Activated CD4-positive, CD25-positive, alpha-beta regulatory T cell treated with anti-CD3 and anti-CD28 coated beads, Interleukin-2, amount 50 U/mL, for 16 hours (primary cell): ENCODE data around the gene IGF1R.

ENCODE experiments used
- DNase-seq: peaks from one replicate; pipeline ENCODE4 v3.0.0-alpha.2; 2020; ENCODE audit warnings: low read depth, low spot score

IGF1R gene

GRCh38 chr15:98648654-98649471, 524 bp downstream of the IGF1R start:
- DNase-seq, result no peak

DNA sequence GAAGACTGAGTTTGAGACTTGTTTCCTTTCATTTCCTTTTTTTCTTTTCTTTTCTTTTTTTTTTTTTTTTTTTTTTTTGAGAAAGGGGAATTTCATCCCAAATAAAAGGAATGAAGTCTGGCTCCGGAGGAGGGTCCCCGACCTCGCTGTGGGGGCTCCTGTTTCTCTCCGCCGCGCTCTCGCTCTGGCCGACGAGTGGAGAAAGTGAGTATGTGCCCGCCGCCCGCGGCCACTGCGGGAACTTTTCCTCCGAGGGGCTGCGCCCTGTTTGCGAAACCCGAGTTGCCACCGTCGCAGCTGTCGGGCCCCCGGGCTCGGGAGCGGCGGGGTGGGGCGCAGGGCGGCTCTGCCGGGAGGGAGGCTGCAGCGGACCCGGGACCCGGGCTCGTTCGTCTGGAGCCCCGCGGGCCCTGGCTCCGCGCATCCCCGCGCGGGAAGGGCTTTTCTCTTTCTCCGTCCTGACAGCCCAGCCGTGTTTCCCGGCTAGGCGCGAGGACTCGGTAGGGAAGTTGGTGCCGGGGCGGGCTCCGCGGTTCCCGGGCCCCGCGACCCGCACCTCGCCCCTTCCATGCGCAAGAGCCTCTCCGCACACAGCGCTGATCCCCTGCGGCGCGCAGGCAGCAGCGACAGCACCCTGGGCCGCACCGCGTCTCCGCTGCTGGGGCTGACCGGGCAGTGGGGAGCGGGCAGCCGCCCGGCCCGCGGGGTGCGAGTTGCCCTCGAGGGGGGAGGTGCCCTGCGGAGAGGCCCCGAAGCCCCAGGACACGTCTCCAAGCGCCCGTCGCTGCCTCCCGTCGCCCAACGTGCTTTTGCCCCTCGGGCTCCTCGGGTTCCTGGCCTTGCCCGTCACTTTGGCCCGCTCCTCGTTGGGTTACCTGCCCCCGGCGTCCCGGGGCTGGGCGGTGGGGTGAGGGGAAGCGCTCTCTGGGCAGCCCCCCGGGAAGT, 1.4 kb downstream of the IGF1R start:
- DNase-seq, result no peak

DNA sequence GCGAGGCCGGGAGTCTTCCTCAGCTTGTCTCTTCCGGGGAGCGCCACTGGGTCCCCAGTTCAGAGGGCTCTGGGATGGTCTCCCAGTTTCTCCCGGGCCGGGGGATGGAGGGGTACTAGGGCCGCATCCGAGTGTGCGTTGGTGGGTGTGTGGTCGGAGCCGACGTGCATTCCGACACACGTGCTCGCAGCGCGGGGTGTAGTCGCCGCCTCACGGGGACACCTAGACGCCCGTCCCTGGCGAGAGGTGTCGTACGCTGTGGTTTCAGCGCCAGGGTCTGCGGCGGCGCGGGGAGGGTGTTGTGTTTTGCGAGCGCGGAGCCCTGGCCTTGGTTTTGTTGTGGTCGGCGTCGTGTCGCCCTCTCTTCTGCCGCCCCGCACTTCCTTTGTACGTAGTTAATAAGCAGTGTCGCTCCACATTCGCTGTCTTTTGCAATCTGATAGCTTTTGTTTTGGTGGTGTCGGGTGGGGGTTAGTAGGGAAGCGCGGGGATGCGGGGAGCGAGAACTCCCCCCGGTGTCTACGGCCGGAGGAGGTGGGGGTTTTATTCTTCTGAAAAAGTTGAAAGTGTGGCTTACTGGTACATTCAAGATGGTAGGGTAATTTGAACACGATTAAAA, 2.2 kb downstream of the IGF1R start:
- DNase-seq, result no peak

DNA sequence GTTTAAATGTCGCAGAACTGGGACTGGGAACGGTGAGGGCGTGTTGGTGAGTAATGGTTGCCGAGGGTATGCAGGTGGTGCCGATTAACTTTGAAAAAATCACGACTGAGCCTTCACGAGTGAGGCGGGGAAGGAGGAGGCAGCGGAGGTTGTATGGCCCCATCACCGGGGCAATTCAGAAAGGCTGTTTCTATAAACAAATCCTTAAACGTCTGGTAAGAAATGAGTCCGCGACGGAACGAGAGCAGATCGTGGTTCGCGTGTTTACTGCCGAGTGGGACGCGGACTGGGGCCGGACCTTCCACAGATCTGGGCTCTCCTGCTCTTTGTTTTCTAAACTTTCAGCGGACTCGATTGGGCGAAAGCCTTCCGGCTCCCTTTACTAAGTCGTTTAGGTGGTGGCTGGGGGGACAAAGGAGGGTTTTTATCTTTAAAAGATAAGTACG, 2.7 kb downstream of the IGF1R start:
- no peak for DNase-seq

GRCh38 chr15:98651581-98652220, 3.4 kb downstream of the IGF1R start:
- no peak for DNase-seq

GRCh38 chr15:98653686-98654085, 5.3 kb downstream of the IGF1R start:
- no peak for DNase-seq

DNA sequence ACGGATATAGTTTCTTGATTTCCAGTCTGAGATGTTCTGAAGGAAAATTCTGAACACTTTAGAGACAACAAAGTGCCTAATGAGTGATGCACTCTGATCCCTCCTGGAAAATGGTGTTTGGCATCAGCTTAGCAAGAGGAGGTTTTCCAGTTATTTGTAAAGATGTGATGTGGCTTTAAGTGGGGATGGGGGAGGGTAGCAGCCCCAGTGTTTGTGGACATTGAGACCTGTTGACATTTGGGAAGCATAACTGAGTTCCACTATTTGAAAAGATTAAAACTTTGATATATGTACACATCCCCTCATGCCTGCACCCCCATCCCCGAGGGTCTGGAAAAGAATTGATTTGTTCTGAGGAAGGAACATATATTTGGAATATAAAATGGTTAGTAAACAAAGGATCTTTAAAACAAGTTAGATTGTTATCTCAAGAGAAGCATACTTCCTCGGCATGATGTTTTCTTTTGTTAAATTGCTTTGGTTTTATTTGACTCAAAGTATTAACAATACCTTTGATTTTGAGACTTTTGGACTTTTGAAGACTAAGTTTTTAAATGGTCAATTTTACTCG, 6.5 kb downstream of the IGF1R start:
- DNase-seq, result no peak

GRCh38 chr15:98655732-98656131, 7.4 kb downstream of the IGF1R start:
- no peak for DNase-seq

DNA sequence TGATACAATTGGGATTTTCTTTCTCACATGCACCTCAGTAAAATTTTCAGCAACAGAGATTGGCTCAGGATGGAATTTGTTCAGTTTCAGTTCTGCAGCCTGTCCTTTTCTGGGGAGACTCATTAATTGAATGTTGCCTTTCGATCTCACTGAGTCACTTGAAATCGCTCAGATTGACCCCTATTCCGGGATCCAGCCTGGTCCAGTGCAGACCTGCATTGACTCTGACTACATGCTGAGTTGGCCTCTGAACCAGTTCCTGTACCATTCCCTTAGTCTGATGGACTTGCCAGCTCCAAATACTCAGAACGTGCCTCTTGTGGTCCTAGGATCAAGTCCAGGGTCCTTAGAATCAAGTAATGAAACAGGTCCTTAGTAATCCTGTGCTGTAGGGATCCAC, 9.4 kb downstream of the IGF1R start:
- DNase-seq, result no peak

- no peak for DNase-seq
Observed at GRCh38 chr15:98658831-98659699, 10.7 kb downstream of the IGF1R start.

DNA sequence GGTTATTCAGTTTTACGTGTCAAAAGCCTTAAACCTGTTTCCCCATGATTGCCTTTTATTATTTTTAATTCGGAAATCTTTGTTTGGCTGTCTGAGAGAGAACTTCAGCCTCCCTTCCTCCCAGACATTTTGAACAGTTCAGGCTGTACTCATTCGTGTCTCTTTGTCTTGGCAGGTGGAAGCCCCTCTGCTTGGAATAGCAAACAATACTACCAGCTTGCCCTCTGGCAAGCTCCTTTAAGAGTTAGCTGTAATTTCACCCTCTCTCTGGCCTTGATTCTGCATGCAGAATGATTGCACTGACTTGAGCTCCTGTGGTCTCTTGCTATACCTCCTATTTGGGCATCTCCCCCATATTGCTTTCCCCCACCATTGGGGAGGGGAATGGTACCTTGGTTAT, 11.7 kb downstream of the IGF1R start:
- DNase-seq, result no peak

DNA sequence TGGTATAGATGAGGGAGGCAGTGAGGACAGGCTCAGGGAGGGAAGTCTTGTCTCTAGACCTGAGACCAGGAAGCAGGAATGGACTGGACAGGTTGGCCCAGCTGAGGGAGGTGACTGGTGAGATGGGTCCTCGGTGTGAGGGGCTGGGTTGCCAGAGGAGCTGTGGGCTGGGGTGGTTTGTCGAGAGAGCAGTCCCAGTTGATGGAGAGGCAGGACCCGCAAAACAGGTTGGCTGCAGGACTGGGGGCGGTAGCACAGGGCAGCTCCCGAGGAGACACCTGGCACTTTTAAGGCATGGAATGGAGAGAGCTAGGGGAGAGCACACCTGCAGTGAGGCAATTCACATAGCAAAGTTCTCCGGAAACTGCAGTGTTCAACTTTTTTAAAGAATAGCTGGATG, 14.7 kb downstream of the IGF1R start:
- no peak for DNase-seq

DNA sequence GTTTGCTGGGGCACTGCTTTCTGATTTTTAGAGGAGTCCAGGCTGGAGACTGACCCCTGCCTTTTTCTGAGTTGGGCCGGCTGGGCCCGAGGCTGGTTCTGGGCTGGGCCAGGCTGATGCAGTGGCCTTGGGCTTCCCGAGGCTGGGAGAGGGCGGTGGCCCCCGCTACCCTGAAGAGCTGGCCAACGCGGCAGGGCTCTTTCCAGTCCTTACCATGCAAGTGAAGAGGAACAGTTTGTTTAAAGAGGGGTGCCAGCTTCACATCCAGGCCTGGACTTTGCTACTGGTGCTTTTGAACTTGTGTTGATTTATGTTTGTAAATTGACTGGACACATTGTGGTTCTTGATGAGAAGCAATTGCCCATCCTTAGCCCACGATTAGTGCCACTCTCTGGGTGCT, 15.3 kb downstream of the IGF1R start:
- no peak for DNase-seq

GRCh38 chr15:98666441-98666840, 18.1 kb downstream of the IGF1R start:
- no peak for DNase-seq

GRCh38 chr15:98666841-98667240, 18.5 kb downstream of the IGF1R start:
- no peak for DNase-seq

- DNase-seq, result no peak
Observed at GRCh38 chr15:98667521-98668179, 19.3 kb downstream of the IGF1R start.

GRCh38 chr15:98668566-98669308, 20.4 kb downstream of the IGF1R start:
- DNase-seq, result no peak

DNA sequence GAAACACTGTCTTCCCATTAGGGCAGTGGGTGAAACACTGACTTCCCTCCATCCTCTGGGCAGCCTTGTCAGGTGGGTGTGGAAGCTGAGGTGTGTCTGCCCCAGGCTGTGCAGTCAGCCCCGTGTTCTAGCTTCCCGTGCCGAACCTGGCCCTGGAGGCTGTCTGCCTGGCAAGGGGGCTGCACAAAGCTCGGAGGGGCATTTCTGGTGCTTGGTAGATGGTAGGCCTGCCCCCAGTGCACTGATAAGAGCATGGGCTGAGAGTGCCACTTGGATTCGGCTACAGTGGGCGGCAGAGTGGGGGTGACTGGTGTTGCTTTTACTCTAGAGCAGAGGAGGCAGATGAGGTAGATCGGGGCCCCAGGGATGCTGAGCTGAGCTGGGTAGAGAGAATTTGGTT, 21.3 kb downstream of the IGF1R start:
- DNase-seq, result no peak
